NCI-H1436 (cell line): ENCODE measurements around the gene ATL2.
"Not testable (repeated sequence)": the region's sequence is repeated elsewhere in the genome, so short reads cannot be mapped to it uniquely, and the experiment has no call there.

Experiments used
- DNase-seq: peaks from one replicate; lab custom pipeline; 2025; lab: John Stamatoyannopoulos, UW

Gene ATL2

DNA sequence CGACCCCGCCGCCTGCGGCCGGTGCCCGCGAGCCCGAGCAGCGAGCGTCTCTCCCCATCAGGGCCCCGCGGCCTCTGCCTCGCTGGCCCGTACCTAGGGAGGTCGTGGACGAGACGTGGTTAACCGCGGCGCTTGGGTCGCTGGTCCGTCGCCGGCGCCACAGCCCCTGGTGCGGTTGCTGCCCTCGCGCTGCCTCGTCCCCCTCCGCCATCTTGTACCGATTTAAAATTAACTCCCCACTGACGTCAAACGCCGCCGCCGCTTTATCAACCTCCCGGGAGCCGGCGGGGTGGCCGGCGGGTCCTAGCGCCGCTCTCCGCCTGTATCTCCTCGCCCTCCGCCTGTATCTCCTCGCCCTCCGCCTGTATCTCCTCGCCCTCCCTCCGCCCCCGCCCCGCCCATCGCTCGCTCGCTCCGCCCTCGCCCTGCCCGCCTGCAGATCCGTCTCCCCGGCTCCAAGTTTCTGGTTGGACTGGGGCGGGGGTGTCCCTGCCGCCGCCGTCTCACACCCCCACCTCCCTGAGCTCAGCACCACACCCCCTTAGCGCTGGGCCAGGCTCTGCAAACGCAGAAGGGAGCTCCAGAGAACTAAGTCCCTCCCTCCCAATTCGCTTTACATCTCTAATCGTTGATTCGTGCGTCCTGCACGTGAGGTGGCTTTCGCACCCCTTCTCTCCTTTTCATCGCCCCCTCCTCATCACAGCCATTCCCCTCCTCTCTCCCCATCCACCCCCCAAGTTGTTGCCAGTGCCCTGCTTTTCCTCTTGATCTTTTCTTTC lies at the start of gene ATL2:
ATL2 (minus strand) TSS at position 224 of the 779 bp plus-strand sequence; CDS start at position 211, 13 bp downstream.
- DNase-seq, result peak; percentile 93

DNA sequence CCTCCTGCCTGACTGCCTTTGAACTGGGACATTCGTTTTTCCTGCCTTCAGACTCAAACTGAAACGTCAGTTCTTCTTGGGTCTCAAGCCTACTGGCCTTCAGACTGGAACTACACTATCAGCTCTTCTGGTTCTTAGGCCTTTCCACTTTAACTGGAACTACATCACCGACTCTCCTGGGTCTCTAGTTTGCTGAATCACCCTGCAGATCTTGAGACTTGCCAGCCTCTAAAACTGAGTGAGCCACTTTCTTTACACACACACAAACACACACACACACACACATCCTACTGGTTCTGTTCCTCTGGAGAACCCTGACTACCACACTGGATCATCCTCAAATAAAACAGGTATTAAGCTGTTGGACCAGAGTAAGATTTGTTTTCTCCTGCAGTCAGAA lies 46.7 kb upstream of the ATL2 start:
- no peak for DNase-seq

DNA sequence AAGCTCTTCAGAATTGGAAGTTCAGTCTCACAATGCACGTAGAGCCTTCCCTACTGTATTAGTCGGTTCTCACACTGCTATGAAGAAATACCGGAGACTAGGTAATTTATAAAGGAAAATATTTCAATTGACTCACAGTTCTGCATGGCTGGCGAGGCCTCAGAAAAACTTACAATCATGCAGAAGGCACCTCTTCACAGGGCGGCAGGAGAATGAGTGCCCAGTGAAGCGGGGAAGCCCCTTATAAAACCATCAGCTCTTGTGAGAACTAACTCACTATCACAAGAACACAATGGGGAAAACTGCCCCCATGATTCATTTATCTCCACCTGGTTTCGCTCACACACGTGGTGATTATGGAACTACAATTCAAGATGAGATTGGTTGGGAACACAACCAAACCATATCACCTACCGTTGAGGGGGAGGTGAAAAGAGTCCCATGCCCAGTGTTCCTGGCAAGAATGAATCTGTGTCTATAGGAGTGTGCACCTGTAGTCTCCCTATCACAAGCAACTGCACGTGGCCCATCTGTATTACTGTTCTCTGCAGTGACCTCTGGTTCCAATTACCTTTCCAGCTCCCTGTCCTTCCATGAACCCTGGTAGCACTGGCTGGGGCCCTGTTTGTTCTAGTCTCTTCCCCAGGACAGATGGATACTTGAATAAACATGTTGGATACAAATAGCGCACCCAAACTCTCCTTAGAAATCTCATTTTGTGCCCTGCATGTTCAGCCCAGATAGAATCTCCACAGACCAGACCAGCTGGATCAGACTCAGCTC lies 44.4 kb upstream of the ATL2 start:
- no peak for DNase-seq

DNA sequence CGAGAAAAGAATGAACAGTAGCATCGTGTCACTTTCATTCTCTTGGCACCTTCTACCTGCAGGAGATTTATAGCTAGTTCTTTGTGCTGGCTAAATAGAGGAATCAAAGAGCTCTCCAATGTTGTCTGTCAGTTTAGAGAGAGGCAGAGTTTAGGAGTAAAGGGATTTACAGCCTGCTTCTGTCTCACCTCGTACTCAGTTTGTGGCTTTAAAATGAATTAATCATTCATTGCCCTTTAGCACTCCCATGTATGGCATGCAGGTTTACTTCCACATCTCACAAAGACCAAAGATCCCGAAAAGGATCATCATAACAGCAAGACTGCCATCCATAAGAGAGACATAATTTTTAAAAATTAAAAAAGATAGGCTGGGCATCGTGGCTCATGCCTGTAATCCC lies 42.4 kb upstream of the ATL2 start:
- no peak for DNase-seq

DNA sequence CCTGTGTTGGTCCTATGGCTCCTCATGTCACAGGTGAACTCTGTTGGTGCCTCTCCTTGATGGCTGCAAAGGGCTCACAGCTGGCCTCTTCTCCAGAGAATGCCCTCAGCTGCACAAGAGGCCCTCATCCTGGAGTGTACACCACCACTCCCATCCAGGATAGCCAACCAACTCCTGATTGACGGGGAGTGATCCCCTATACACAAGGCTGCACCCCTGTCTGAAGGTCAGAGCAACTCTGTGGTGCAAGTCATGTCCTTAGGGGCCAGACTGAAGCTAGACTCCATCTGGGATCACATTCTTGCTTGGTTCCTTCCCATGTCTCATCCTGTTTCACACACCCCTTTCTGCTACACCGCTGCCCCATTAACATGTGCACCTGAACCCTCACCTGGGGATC lies 41.7 kb upstream of the ATL2 start:
- DNase-seq, result no peak

DNA sequence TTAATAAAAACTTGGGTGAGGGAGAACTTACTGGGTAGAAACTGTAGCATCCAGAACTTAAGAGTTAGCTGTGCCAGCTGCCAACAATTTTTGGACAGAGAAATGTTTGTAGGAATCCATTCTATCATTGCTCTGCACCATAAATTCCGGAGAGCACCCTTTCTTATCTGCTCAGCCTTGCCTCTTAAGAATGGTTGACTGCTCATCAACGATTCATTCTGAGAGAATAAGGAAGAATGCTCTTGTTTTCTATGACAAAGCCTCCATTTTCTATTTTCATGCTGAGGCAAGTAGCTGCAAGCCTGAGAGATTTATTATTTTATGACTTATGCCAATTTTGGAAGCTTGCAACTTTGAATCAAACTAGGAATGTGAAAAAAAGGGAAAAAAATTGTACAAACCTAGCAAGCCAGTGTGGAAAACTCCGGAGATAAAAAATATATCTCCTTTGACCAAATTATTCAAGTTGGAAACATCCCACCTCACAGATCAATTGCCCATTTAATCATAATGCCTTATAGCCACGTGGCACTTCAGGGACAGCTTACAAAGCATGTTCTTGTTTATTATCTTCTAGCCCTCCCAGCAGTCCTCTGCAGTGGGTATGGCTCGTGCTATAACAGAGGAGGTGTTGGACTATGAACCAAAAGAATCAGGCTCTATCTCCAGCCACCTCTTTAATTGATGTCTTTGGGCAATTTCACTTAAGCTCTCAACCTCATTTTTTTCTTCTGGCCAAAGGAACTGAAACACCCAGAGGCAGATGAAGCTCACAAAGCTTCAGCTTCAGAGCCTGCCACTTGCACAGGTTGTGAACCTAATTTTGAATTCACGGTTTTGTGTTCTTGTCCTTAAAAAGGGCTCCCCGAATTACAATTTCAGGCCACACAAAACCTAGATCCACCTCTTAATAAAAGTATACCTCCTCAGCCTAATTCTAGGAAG lies 40.9 kb upstream of the ATL2 start:
- DNase-seq, result no peak

DNA sequence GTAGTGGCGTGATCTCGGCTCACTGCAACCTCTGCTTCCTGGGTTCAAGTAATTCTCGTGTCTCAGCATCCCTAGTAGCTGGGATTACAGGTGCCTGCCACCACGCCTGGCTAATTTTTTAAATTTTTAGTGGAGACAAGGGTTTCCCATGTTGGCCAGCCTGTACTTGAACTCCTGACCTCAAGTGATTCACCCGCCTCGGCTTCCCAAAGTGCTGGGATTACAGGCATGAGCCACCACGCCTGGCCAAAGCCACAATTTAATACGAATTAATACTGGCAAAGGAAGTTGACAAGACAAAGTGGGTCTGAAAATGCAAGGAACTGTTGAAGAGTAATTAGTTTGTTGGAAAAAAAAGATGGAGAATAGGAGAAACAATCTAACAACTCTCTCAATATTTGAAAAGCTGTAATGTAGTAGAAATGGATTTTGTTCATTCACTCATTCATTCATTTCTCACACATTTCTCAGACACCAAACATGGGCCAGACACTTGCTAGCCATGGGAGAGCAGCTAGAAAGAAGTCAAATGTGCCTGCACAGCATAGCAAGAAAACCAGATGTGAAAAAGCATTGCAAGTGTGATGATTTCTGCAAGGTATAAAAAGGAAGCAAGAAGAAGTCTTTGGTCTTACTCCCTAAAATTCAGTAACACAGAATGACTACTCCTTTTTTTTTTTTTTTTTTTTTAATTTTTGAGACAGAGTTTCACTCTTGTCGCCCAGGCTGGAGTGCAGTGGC lies 39.4 kb upstream of the ATL2 start:
- DNase-seq, result no peak

DNA sequence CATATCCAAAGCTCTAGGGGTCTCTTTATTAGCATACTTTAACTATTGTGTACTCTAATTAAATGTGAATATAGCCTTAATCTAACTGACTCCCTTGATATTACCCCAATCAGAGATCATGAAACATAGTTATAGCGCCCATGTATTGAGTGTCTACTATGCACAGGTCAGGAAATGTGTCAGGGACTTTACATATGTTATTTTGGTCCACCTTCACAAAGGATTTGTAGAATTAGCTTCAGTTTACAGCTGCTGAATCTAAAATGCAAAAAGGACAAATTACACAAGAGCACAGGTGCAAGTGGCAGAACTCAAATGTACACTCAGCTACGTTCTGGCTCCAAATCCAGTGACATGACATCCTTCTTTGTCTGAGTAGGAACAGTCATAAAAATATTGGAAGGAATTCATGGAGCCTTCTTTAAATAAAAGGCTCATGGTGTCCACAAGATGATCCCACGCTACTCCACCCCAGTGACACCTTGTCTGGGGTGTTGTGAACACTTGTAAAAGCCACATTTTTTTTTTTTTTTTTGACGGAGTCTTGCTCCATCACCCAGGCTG lies 38.7 kb upstream of the ATL2 start:
- DNase-seq, result no peak

DNA sequence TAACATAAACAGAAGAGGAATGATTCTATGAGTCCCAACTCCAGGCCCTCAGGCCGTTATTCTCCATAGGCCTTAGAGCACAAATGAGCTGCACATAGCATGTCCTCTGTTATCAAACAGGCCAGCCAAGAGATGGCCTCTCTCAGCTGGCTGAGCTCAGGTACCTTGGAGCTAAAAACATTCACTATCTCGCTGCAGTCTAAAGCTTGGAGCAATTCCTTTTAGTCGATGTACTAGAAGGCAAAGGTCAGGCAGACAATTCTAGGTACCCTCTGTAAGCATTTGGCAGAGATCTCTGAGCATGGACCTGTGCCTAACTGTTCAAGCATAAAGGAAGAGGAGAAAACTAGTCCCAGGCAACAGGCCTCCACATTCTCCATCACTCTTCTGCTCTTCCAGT lies 38.0 kb upstream of the ATL2 start:
- DNase-seq, result no peak

DNA sequence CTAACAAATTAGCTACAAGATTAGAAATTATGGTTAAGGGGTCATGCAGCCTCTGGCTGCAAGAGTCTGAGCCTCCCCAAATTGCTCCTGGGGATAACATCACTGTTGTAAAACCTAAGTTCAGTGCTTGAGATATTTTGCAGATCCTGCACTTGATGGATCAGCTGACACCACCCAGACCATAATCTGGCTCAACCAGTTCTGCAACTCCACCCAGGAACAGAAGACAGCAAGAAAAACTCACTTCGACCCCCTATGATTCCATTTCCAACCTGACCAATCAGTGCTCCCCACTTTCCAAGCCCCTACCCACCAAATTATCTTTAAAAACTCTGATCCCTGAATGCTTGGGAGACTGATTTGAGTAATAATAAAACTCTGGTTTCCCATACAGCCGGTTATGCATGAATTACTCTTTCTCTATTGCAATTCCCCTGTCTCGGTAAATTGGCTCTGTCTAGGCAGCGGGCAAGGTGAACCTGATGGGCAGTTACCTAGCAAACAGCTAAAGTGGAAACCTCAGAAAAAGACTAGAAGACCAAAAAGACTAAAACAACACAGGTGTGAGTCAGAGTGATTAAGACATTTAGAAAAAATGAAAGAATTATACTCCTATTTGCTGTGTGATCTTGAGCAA lies 35.3 kb upstream of the ATL2 start:
- not testable (repeated sequence) for DNase-seq

DNA sequence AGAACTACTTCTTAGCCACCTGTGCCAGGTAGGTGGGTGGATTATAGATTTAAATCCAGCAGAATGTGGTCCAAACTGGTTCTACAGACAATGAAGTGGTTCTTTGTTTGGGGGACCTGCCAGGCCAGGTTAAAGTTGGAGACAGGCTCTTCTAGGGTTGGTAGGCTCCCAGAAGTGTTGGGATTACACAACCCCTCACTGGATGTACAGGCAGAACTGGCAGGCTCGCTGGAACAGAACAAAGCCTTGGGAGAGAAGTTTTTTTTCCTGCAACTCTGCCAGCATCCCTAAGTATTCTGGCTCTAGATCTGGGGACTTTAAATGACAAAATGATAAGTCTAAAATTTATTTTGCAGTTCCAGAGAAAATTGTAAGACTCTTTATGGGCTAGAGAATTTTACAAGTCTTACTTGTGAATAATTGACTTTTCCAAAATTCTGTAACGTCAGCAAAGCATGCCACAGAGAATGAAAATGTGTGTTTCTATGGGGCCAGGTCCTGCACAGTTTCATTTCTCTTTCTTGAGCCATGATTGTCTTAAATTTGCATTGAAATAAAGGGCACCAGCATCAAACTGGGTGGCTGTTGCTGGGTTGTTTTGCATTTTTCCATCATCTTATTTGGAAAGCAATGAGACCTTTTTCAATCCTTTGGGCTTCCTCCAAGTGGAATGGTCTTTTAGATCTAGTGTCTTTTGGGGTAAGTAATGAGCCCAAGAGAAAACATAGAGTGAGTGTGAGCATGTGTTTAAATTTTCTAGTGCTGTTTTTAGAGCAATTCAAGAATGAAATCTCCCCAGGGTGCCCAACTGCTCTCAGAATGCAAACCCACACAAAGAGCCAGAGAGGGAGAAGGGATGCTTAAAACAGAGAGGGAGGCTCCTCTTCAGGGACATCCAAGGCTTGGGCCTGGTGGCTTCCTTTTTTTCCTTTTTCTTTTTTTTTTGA lies 32.4 kb upstream of the ATL2 start:
- DNase-seq, result no peak

DNA sequence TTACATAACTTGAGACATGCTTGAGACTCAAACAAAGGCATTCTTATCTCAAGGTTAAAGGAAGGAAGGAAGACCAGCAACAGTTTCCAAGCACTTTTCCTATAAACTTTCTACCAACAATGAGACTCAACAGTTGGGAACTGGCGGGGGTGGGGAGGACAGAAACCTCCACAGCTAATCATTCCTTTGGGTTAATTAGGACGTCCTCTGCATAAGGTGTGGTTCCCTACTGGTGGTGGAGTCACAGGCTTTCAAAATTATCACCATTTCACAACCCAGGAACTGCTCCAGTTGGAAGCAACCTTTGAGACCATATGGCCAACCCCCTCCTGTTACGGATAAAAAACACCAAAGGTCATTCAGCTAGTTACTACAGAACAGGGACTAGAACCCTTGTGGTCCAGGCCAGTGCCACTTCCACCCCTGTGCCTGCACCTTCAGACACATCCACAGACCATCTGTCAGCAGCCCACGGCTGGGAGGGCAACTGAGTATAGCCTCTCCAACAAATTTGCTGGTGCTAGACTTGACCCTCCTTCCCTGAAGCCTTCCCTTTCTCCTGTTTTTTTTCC lies 30.1 kb upstream of the ATL2 start:
- no peak for DNase-seq

DNA sequence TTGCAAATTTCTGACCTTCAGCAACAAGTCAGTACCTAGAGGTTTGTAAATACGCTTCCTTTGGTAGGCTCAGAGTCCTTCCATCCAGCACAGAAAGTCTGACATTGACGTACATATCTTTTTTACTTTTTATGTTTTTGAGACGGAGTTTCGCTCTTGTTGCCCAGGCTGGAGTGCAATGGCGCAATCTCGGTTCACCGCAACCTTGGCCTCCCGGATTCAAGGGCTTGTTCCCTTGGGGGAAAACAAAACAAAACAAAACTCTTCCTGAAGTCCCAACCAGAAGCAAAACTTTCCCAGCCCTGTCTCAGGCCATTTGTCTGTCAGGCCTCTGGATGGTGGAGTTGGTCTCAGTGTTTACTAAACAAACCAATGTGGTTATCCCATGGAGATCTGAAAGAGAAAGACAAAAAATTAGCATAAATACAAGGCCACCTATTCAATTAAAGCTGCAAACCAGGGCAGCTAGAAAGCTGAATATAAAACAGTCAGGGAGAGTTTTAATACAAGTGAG lies 29.6 kb upstream of the ATL2 start:
- no peak for DNase-seq

DNA sequence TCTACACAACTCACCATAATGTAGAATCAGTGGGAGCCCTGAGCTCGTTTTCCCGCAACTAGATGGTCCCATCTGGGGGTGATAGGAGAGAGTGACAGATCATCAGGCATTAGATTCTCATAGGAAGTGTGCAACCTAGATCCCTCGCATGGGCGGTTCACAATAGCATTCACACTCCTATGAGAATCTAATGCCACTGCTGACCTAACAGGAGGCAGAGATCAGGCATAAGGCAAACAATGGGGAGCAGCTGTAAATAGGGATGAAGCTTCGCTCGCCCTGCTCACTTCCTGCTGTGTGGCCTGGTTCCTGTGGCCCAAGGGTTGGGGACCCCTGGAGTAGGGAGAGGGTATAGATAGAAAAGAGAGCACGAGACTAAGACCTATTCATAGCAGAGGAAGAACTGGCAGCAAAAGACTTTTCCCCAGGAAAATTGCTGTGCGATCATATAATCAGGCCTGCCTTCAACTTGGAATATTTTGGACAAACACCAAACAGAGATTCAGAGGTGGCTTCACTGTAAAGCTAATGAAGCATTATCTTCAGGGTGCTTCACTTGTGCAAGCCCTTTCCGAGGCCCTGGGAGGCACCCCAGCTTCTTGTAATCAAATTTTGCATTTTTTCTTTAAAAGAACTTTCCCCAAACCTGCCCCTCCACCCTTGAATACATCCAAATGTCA lies 29.0 kb upstream of the ATL2 start:
- DNase-seq, result no peak

DNA sequence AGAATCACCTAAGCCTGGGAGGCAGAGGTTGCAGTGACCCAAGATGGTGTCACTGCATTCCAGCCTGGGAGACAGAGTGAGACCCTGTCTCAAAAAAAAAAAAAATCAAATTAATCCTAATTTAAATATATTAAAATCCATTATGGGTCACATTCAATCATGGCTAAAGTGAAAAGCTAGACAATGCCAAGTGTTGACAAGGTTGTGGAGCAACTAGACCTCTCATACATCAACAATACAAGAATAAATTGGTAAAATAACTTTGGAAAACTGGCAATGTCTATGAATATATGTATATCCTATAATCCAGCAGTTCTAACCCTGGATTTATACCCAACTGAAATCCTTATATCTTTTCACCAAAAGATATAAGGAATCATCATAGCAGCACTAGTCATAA lies 23.4 kb upstream of the ATL2 start:
- DNase-seq, result no peak

DNA sequence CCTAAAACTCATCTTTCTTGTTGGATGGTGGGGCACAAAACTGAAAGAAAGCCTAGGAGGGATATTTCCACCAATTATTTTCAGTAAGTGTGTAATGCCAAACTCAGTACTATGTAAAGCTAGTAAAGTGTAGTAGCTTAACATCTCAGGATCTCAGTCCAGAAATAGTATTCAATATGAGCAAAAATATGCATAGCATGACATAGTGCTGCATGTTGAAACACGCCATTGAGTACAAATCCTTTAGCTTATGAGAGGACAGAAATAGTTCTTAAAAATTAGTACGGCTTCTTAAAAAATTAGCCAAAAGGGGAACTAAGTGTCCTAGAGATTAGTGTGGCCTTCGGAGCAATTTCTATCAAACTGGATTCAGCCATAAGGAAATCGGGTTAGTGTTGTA lies 21.7 kb upstream of the ATL2 start:
- no peak for DNase-seq

DNA sequence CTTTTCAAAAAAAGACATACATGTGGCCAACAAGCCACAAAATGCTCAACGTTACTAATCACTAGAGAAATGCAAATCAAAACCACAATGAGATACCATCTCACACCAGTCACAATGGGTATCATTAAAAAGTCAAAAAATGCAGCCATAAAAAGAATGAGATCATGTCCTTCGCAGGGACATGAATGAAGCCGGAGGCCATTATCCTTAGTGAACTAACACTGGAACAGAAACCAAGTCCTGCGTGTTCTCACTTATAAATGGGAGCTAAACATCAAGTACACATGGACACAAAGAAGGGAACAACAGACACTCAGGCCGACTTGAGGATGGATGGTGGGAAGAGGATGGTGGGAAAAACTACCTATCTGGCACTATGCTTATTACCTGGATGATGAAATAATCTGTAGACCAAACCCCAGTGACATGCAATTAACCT lies 17.8 kb upstream of the ATL2 start:
- DNase-seq, result no peak

DNA sequence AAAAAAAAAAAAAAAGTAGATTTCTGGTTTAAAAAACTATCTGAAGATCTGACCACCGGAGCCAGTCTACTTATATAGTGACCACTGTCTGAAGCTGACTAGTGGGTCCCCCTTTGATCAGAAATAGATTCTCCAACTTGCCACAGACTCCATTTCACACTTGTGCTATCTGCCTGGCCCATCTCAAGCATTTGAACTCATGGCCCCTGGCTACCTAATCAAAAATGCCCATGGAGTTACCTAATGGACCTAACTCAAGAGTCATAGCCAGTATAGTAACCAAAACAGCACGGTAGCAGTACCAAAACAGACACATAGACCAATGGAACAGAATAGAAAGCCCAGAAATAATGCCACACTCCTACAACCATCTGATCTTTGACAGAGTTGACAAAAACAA lies 17.0 kb upstream of the ATL2 start:
- no peak for DNase-seq
